HG03558 (cell line): Measurements from ENCODE around the gene SGCD.

Experiments
- ATAC-seq: cut with Tn5 transposase; IDR thresholded peaks from one replicate; pipeline ENCODE4 v1.9.1; 2021; ENCODE audit warnings: moderate number of reproducible peaks; ENCODE audit not compliant: unreplicated experiment; ENCODE audit errors: extremely low read depth

The SGCD gene

DNA sequence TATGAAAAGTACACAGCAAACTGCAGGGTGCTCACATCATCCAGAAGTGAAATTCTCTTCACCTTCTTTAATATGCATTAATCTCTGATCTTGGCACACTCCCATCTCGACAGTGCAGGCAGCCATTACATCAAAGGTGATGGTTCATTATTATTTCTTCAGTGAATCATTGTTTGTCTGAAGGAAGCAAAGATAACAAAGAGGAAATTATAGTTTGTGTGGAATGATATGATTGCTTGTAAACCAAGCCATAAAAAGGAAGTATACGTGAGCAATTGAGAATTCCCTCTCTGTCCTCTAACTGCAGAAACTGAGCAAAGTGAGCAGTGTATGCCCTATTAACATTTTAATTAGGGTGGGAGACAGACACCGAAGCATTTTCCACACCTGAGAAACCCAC, 351.5 kb downstream of the SGCD start:
- ATAC-seq, result no peak

DNA sequence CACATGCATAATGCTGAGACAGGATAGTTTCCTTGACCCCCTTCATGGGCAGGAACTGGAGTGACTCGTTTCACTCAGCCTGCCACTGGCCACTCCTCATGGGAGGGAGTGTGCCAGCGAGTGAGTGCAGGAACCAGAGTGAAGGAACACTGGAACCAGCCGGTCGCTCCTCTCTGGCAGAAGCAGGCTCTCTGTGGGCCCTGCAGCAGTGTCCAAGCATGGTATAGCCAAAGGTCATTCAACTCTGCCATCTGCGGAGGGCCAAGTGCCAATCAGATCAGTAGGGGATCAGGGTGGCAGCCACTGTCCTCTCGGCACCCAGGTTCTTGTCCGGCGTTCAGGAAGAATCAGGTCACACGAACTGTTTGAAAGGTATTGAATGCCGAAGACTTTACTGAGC, 353.9 kb downstream of the SGCD start:
- ATAC-seq, result no peak

DNA sequence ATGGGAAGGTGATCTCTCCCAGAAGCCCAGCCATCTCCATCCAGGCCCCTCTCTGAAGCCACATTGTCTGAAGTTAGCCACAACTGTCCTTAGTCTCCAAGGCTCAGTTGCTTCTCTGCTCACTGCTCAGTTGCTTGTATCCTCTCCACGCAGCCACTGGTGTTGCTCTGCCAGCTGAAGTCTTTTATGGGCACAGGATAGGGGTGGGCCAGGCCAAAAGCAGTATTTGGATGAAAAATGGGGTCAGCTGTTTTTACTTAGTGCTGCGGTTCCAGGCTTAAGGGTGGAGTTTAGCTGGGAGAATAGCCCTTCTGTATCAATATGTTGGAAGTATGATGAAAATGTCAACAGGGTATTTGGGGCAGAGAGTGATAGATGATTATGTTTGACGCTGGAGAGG, 354.3 kb downstream of the SGCD start:
- ATAC-seq, result no peak

DNA sequence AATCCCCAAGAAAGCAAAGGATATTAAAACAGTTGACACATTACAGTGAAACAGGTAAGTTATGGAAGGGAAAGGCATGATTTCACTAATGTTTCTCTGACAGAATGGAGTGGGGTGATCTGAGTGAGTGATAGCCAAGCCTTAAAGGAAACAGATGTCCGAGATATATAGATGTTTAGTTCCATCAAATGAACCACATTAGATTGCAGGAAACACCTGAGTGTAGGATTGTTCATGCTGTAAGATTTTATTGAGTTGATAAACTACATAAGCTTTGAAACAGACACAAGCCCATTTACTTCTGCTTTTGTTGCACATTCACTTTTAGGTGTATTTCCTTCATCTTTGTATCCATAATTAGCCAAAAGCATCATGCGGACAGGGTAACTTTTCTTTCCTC, 356.0 kb downstream of the SGCD start:
- no peak for ATAC-seq

DNA sequence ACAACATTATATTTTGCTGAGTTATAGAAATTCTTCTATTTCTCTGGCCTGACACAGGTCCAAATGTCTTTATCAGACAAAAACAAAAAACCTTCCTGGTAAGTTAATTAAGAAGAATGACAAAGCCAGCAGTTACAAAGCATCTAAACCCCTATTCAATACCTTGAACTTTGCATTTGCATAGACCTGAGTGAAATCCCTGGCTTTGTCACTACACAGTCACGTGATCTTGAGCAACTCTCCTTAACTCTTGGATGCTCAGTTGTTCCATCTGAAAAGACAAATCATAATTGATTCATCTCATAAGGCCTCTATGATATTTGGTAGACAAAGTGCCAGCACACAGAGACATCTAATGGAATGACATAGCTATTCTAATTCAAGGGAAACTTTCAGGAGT, 356.5 kb downstream of the SGCD start:
- ATAC-seq, result no peak

DNA sequence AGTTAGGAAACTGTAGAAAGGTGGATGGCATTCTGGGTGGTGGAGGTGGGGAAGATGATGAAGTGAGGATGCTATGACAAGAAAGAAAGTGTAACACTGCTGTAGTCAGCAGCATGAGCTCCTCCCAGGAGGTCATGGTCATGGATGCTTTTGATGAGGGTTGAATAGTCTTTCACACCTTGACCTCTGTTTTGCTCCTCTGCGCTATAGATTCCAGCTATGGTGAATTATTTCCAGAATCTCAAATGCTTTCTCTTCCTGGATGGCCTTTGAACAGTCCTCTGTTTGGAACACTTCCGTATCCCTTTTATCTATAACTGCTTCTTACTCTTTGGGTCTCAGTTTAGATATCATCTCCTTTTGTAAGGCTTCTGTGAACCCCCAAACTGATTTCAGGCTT, 357.3 kb downstream of the SGCD start:
- ATAC-seq, result no peak

DNA sequence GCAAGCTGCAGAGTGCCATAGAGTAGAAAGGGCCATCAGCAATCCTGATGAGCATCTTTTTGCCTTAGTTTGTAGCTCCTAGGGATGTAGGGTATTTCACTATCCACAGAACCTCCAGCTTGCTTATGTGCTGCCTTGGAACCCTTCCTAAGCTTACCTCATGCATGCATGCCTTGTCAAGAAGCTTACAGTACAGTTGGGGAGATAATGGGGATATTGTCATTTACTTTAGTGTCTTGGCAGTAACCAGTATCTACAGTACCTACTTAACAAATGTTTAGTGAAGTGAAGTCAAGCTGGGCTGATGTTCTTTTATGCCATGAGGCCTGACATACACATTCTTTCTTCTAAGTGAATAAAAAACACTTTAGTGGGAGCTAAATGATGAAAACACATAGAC, 358.5 kb downstream of the SGCD start:
- no peak for ATAC-seq

DNA sequence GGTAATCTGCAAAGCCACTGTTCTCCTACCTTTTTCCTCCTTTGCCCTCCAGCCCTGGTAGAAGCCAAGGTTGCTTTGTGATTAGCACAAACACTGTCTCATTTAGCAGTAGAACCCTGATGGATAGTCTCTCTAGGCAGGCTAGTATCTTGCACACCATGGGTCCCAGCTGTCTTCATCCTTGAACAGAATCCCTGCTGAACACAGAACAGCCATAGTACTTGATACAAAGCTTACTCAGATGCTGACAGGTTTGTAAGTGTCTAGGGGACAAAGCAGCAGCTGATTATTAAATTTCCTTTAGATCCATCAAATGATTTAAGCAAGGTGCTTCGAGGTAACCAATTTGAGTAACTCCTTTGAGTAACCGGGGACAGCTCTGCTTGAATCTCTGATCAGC, 359.4 kb downstream of the SGCD start:
- no peak for ATAC-seq

DNA sequence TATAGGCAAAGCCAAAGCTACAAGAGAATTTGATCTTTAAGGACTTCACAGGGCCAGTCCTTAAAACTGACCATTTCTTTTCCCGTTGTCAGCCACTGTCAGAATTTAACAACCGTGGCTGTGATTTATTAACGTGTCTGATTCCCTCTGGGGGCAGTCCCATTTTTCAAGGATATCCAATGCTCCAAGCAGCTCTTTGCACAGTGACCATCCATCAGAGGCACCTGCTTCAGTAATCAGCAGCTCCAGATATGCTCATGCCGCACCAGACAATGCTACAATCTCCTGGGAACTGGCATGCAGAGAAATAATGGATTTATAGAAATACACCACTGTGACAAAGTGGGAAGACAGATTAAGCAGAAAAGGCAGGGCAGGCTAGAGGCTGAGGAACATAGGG, 359.8 kb downstream of the SGCD start:
- ATAC-seq, result no peak

DNA sequence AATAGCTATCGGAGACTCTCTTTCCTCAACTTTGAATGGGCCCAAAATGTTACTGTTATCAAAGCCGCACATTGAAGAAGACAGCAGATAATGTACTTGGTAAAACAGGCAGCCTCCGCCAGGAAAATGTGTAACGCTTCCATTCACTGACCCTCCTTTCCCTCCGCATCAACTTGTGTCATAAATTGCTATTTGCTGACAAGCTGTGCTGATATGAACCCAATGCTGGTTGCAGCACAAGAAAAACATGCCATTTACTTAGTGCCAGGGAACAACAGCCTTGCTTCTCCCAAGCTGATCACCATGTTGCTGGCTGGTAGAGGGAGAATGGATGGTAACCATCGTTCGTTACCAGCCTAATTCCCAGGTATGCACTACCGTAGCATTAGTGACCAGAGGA, 360.6 kb downstream of the SGCD start:
- no peak for ATAC-seq

DNA sequence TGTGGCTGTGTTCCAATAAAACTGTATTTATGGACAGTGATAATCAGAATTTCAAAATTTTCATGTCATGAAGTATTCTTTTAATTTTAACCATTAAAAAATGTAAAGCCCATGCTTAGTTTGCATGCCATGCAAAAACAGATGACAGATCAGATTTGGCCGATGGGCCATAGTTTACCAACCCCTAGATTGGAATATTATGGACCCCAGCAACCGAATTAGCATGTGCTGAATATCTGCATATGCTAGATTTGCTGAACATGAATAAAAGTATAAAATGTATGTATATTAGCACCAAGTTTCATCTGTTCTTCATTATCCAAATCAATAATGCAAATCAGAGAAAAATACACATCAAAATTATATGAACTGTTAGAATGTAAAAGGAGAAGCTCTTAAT, 364.6 kb downstream of the SGCD start:
- no peak for ATAC-seq

DNA sequence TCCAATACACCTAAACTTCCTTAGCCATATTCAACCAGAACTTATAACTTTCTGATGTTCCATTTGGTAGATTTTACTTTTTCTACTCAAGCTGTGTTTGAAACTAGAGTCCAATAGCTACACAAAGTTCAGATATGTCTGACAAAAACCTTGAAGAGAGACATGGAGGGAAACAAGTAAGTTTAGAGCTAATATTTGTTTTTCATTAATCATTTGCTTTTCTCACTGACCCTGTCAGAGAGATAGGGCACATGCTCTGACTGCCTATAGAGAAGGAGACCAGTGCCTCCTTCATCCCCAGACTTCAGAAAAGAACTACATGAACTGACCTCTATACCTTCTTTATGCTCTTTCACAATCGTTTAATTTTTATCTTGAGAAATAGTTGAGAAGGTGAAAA, 366.1 kb downstream of the SGCD start:
- no peak for ATAC-seq

DNA sequence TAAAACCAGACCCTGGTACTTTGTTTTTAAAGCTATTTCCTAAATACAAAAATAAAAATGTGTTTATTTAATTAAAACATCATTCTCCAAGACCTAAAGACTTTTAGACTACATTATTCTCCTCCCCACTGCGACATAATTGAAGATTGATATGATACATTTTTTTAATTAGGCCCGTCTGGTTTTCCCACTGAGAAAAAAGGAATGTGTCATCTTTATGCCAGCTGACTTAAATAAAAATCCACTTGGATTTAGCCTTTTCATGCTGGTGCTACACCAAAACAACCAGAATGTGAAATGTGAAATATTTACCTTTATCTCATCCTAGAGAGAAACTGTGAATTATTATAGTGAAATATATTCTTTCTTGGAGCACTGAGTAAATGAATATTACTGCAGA, 367.6 kb downstream of the SGCD start:
- no peak for ATAC-seq

DNA sequence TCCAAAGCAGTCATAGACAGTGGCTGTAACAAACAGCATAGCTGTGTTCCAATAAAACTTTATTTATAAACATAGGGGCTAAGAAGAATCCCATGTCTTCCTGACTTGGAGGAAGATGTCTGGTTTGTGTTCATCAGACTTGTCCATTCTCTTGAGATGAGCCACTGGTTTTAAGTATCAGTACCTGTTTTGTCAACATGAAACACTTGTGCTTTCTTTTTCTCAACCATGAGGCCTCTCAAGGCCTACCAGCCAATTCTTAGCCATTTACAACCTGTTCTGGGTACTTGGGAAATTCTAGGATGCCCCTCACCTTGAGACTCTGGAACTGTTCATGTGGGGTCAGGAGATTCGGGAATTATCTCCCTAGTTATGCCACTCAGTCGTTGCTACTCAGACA, 368.8 kb downstream of the SGCD start:
- ATAC-seq, result no peak

DNA sequence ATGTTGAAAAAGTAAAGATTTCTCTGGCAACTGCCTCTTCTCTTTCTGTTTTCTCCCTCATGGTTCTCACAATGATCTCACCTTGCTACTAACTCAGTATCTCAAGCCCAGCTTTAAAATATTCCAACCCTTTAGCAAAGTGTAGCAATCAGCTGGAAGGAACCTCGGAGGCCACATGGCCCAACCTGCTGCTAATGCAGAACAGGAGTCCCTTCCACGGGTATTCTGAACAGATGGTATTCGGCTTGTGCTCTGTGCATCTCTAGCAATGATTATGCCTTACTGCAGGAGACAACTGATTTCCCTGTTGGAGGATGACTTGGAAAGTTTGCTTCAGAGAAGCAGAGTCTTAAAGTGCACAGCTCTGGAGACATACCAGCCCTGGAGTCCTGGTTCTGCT, 371.4 kb downstream of the SGCD start:
- no peak for ATAC-seq

DNA sequence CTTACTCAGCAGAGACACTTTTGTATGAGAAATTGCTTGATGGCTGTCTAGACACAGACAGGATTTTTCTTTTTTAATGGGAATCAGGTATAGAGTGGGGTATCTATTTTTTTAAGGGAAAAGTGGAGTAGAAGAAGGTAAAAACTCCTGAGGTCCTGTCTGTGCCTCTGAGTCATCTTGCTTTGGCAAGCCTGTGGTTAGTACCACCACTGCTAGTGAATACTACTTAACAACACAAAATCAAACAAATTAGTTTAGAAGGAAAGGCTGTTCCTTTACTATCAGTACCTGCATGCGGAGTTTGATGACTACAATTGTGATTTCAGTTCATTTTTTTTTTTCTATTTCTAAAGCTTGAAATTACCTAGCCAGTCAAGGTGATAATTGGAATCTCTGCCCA, 372.2 kb downstream of the SGCD start:
- no peak for ATAC-seq

DNA sequence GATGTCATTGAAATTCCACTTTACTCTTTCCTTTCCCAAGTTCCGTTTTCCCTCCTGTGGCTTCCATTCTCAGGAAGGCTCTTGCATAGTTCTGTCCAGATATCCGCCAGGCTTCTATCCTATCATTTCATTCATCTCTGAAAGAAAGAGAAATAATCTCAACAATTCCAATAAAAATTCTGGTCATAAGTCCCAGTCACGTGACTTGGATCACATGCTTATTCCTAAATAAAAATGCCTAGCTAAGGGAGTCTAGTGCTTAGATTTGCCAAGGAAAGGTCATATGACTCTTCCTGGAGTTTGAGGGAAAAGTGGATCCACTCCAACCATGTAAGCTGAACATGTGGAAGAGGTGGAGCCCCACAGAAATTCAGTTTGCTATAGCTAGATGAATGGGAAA, 377.2 kb downstream of the SGCD start:
- no peak for ATAC-seq

DNA sequence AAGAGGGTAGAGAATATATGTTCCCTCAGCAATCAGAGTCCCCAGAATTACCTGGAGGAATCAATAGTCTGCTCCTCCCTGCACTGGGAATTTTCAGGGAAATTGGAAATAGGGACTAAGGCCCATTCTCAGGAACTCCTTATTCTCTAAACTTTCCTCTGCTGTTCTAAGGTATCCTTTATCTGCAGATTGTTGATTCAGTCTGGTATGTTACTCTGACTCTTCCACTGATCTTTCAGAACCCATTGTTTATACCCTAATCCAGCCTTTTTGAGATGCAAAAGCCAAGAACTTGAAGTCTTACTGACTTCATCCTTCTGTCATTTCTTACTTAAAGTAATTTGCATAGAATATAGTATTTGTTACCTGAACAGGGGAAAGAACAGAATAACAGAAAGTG, 379.7 kb downstream of the SGCD start:
- ATAC-seq, result no peak

DNA sequence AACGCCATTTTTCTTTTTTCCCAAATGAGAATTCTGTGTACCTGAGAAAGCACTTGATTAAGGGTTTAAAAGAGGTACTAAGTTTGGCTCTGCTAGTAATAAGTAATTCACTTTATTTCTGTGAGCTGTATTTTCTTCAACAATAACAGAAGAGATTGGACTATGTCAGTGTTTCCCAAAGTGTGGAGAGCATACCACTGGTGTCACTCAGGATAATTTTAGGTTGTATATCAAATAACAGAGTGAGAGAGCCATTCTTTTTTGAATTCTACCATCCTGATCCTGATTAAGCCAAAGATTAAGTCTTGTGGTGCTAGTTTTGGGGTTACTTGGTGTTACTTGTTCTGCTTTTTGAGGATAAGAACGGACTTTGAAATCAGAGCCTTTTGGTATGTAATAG, 380.8 kb downstream of the SGCD start:
- ATAC-seq, result no peak

DNA sequence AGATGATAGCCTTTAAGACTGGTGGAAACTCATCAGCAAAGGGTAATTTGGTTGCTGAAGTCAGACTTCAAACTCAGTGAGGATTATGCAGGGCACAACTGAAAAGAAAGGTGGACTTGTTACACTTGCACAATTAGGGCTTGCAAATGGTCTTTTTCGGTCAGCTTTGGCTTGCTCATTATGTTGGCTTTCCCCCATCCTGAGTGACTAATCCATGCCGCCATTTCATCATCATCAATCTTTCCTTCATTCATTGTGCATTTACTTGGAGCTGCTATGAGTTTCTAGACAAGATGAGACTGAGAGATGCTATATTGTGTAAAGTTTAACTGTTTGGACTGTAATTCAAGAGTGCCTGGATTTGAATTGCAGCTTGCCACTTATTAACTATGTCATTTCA, 388.3 kb downstream of the SGCD start:
- ATAC-seq, result no peak

DNA sequence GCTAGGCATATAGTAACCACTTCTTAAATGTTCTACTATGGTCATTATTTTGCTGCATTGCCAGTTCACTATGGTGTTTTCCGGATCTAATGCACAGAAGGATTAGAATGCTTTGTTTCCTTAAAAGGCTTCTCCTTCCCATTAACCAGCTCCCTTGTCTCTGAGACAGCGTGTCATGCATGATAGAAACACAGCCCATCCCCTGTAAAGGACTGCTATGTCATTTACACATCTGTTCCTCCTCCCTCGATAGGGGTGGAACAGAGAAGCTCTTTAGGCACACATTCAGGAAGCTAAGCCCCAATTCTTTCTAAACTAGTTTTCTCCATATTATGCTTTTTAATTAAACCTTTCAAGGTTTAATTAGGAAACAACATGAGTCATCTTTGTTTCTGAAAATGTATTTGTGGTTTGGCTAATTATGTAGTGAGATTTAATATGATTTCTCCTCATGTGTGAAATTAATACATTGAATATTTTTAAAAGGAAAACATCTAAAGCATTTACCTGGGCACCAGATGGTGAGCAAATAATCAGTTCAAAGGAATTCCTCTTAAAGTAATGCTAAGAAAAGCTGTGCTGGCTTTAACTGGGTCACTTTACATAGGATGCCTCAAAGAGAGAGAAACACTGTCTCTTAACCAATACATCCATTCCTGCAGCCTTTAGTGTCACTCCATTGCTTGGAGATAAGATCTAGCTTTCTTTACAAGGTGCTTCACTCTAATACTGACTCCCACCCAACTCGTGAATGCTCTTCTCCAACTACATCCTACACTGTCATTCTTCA, 389.8 kb downstream of the SGCD start:
- ATAC-seq, result no peak

DNA sequence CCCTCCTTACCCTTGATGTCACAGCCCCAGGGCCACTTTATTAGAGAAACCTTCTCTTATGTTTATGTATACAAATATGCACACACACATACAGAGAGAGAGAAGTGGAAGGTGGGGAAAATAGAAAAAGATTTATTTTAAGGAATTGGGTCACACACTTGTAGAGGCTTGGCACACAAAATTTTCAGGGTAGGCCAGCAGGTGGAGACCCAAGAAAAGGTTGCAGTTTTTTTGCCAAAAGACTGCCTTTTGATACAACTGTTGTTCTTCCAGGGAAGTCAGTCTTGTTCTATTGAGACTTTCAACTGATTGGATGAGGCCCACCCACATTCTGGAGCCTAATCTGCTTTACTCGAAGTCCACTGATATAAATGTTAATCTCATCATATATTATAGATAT, 392.0 kb downstream of the SGCD start:
- ATAC-seq, result no peak

DNA sequence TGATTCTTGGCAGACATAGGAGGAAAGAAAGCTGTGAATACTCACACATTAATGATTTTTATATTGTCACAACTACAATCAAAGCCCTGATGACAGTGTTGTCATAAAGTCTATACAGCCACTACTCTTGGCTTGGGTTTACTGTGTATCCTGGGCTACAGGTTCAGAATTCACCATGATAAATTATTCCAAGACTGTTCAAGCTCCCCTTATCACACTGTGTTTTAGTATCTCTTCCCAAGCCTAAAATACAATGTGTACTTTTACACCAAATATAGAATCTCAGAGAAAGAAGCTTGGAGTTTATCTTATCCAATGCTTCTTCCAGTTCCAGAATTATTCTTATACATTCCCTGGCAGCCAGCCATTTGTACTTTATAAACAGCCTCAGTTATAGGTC, 395.4 kb downstream of the SGCD start:
- ATAC-seq, result no peak
